GM19452 (cell line): ENCODE measurements around the gene FN1.
"Not testable (repeated sequence)": the region's sequence is repeated elsewhere in the genome, so short reads cannot be mapped to it uniquely, and the experiment has no call there.

Source experiments
- ATAC-seq: cut with Tn5 transposase; IDR thresholded peaks from one replicate; pipeline ENCODE4 v1.9.1; 2021; ENCODE audit not compliant: unreplicated experiment

The FN1 gene

GRCh38 chr2:215423928-215424540 is 11.8 kb downstream of the FN1 start:
- ATAC-seq, result no peak

DNA sequence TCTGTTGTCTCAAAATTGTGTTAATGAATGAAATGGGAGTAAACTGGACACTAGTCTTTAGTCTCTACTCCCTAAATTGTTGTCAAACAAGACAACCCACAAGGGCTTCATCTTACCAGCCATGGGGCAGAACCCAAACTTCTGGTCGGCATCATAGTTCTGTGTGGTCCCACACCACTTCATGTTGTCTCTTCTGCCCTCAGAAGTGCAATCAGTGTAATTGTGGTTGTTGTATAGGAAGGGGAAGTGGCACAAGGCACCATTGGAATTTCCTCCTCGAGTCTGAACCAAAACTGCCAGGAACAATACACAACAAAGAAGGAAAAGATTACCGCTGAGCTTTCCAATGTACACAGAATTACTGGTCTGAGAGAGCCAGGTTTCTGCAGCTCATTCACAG is 12.6 kb downstream of the FN1 start:
- no peak for ATAC-seq

- no peak for ATAC-seq
Observed at GRCh38 chr2:215422676-215423075, 13.2 kb downstream of the FN1 start.

GRCh38 chr2:215421859-215422461 is 13.9 kb downstream of the FN1 start:
- no peak for ATAC-seq

- no peak for ATAC-seq
Observed at GRCh38 chr2:215420471-215420935, 15.4 kb downstream of the FN1 start.

- ATAC-seq, result no peak
Observed at GRCh38 chr2:215419769-215420470, 15.9 kb downstream of the FN1 start.

- no peak for ATAC-seq
Observed at GRCh38 chr2:215419113-215419512, 16.8 kb downstream of the FN1 start.

DNA sequence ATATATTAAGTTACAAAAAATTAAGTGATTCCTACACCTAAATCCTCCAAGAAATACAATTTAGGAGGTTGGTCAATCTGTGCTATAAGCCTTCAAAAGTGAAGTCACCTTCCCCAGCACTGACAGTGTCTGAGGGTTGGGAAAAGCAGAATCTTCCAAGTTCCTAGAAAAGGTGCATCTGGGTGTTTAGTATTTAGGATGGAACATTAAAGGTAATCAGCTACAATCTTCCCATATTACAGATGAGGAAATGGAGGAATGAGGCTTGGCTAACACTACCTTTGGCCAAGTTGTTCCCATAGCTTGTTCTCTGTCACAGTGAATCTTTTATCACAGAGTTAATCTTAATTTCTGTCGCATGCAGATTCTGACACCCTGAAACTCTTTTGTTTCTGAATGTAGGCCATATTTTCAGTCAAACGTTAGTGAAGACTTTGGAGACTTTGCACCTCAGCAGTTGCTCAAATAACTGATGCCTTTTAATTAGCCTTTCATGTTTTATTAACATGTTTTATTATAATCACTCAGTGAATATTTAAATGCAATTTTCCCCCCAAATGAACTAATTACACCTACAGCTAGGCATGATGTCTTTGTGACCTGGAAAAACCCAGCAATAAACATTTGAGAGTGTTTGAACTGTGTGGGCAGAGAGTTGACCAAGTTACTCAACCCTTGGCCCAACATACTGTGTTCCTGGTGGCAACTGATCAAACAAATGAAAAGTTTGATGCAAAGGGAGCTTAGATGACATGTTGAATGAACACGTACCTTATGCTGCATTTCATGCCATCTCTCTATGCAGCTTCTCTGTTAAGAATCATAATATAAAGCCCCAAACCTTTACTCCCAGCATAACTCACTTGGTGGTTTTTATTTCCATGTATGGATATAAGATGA is 17.6 kb downstream of the FN1 start:
- no peak for ATAC-seq

- no peak for ATAC-seq
Observed at GRCh38 chr2:215417400-215417951, 18.4 kb downstream of the FN1 start.

DNA sequence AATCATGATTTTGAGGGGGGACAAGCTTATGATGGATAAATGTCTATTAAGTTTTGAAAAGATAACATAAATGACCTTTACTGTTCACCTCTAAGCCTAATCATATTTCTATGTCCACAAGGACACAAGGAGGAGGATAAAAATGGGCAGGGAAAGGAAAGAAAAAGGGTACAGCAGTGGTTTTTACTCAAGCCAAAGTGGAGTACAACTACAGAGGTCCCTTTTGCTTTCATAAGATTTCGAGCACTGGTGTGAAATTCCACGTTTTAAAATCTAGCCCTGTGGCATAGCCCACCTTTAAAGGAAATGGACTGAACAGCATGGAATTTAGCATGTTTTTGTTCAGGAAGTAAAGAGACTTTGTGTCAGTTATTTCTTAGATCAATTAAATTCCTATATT is 19.2 kb downstream of the FN1 start:
- ATAC-seq, result no peak

DNA sequence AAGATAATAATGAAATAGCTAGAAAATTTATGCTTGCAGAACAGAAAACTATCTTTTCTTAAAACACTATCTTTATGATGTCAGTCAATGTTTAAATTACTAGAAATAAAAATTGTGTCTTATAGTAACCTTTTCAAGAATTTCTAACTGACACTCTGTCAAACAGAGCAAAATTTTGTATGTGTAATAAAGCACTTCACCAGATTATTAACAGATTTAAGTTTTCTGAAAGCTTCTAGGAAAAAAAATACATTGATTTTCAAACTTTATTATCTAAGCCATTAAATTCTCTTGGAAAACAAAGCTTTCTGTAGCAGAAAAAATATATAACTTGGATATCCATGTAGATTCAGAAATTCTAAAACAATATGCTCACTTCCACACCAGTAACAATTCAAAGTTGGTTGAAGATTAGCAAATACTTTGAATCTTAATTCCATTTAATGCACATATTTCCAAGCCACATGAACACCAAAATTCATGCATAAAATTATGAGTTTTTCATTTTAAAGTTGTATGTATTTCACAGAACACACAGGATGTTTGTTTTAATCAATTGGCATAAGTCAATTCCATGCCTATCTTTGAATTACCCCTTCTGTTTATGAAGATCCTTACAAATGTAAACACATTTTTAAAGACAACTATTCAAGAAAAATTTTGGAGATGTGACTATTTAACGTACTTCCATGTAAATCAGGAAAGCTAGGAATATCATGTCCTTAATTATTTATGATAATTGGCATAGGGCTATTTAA is 19.9 kb downstream of the FN1 start:
- ATAC-seq, result no peak

GRCh38 chr2:215415218-215415617 is 20.6 kb downstream of the FN1 start:
- no peak for ATAC-seq

DNA sequence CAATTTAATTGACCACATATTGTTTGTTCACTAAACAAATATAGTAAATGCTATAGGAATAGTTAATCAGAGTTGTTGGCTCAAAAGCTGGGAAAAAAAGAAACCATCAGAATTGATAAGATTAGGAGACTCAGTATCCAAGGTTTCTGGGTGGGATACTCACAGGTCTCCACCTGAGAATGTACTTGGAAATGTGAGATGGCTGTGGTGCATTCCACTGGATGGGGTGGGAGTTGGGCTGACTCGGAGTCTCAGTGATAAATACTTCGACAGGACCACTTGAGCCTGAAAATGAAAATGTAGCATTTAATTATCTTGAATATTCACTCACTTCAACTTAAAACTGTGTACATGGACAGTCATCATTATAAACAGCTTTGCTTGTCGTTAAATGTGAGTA is 21.2 kb downstream of the FN1 start:
- no peak for ATAC-seq

GRCh38 chr2:215413974-215414373 is 21.9 kb downstream of the FN1 start:
- no peak for ATAC-seq

- ATAC-seq, result no peak
Observed at GRCh38 chr2:215413484-215413777, 22.4 kb downstream of the FN1 start.

DNA sequence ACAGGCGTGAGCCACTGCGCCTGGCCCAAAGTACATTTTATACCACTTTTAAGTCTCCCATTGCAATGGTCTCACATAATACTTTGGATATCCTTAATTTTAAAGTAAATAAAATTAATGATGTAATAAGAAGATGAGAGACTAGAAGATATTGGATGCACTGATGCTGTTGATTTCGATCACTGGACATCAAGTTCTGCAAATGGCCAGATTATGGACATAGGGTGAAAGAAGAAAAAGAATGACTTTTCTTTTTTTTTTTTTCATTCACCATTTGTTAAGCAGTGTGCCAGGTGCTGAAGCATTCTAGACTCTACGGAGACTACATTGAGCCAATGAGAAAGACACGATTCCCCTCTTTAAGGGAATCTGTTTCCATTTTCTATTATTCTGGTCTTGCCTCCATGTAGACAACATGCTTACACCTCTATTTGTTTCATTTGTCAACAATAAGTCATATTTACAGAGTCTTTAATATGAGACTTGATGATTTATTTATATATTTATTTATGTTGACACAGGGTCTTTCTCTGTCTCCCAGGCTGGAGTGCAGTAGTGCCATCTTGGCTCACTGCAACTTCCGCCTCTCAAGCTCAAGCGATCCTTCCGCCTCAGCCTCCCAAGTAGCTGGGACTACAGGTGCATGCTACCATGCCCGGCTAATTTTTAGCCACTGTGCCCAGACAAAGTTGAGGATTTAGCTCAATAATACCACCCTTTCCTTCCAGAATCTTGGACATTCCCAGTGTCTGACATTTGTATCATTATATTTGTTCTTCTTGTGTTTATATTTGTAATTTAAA is 23.7 kb downstream of the FN1 start:
- no peak for ATAC-seq

DNA sequence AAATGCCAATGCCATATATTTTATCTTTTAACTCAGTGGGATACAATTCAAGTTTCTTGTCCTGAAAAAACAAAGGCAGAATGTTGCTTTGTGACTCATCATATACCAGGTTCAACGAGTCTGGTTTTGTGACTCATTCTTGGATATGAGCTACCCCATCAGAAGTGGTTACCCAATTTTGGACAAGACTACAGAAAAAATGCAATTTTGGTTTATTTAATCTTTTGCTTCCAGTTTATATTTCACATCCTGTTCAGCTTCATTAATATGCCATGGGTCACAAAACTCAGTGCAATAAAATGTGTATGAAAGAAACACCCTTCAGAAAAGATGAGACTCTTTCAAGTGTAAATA is 25.0 kb downstream of the FN1 start:
- ATAC-seq, result no peak

GRCh38 chr2:215410181-215410931 is 25.5 kb downstream of the FN1 start:
- ATAC-seq, result not testable (repeated sequence)
